CD1c-positive myeloid dendritic cell (primary cell): ENCODE measurements around the gene KANK4.
A peak's percentile ranks its signal among the peaks of the same experiment; 100 is the strongest.

Source experiments
- DNase-seq: peaks from one replicate; pipeline ENCODE4 v3.0.0-alpha.2; 2016; ENCODE audit errors: extremely low spot score

Gene KANK4

DNA sequence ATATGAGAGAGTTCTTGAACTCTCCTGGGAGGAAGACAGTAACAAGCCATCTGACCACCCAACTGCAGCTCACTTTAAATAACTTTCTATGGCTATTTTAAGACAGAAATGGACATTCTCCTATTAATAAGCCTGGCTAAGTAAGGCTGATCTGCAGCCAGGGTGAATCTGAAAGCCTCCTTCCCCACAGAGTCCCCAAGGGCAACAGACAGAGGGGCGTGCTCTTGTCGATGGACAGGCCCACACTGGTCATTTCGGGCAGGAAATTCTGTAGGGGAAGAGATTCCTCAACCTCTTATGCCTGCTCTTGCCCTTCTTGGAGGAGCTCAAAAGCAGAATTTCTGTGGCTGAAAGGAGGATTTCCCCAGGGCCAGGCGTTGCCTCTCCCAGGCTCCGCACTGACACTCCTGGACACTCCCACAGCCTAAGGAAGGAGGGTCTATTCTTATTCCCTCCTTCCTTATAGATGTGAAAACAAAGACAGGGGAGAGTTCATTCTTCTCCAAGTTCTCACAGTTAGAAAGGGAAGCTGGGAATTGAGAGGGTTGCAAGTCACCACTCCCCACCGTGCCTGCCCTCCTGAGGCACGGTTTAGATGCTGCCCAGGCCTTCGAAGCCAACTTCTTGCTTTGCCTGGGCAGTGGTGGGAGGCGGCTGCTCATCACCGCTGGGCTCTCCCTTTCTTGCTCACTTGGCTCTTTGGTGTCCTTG is 17.9 kb upstream of the KANK4 start:
- DNase-seq: no peak

DNA sequence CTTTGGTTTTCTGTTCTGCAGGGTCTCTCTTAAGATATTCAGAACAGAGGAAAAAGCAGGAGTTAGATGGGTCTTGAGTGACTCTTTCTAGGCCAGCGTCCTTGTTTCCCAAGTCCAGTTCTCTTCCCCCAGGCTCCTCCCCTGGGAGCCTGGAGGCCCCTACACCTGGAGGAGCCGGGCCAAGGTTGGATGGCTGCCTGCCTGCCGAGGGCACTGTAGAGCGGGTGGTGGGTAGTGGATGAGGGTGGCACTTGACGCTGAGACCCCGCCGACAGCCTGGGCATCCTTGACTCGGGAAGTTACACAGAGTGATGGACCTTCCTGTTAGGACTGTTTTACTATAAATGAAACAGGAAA is 17.4 kb upstream of the KANK4 start:
- DNase-seq: no peak

- DNase-seq: peak; percentile 23
Observed at GRCh38 chr1:62335656-62336055, 16.4 kb upstream of the KANK4 start.

- no peak for DNase-seq
Observed at GRCh38 chr1:62334434-62334985, 15.3 kb upstream of the KANK4 start.

GRCh38 chr1:62333441-62333840 is 14.2 kb upstream of the KANK4 start:
- DNase-seq: no peak

DNA sequence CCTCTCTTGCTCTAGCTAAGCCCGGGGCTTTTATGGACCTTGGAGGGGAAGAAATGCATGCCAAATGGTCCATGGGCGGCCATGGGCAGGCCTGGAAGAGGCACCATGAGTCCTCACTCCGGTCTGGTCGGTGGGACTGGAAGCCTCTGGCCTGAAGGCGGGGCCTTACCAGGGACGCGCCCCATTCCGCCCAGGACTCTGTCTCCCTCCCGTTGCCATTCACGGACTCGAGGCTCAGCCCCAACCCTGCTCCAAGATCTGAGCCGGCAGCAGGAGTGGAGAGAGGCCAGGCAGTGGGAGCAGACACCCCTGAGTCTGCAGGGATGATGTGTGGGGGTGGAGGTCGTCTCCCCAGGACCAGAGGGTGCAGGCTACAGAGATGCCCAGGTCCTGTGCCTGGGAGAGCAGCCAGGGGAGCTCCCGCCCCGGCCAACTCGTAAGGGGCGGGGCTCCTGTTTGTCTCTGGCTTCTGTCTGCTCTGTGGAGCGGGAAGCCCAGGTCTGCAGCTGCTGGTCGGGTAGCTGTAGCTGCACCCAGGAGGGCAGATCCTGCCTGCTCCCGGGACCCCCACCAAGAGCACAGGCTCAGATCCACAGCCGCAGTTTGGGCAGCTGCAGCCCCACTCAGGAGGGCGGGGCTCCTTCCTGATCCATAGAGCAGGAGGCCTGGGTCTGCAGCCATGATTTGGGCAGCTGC is 8.3 kb upstream of the KANK4 start:
- no peak for DNase-seq

GRCh38 chr1:62325681-62326080 is 6.4 kb upstream of the KANK4 start:
- DNase-seq: no peak

GRCh38 chr1:62325081-62325480 is 5.8 kb upstream of the KANK4 start:
- DNase-seq: no peak

DNA sequence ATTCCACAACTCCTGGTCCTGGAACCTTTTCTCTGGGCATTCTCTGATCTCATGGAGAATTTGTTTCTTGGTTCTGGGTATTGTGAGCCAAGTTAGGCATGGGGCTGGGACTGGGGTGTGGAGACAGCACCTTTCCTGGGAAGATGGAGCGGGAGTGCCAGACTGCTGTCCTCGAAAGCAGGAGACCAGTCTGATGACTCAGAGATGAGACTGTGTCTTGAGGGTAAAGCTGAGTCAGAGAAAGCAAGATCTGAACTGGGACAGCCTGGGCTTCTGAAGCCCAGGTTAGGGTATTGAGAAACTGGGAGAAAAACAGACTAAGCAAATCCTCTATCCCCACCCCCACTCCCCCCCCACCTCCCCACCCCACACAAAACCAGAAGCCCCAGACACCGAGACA is 2.2 kb upstream of the KANK4 start:
- no peak for DNase-seq

DNA sequence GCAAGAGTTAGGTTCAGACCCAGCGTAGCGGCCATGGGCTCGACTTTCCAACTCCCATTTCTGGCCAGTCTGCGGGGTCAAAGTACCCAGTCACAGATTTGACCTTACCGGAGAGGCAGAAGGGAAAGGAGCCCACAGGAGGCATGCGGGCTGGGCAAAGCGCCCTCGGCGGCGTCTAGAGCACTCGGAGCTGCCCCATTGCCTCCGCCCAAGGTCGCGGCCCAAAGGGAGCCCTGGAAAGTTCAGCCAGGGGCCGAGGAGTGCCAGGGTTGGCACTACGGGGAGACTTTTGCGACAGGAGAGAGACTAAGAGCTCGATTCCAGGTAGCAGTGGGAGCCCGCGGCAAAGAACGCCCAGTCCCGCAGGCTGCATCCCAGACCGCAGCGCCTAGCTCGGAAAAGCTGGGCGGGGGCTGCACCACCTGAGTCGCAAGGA is 896 bp downstream of the KANK4 start:
- DNase-seq: no peak

- DNase-seq: no peak
Observed at GRCh38 chr1:62317021-62317768, 2.0 kb downstream of the KANK4 start.

DNA sequence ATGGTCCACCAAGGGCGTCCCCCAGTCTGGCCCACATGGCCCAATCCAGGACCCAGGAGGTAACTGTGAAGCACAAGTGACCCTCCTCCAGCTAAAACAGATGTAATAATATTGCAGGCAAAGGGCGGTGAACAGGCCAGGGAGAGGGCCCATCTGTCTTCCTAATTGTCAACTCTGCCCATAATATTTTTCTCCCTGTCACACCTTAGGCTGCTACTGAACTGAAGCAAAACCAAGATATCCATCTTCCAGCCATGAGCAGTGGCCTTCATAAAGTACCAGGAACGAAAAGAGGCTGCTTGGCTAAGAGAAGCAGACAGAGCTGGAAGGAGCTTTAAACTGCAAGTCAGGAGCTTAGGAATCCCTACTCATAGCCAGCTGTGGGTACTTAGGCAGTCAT is 3.1 kb downstream of the KANK4 start:
- DNase-seq: no peak

DNA sequence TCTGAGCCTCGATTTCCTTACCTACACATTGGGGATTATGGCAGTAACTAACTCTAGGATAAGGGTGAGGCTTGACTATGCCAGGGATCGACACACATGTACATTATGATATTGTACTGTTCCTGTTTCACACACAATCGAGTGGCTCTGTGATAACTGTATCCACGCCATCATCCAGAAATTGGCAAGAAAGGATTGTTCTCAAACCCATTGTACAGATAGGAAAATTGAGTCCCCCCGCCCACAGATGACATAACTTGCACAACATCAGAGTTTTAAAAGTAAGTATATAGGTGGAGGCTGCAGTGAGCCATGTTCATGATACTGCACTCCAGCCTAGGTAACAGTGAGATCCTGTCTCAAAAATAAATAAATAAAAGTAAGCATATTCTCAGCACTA is 3.8 kb downstream of the KANK4 start:
- no peak for DNase-seq

DNA sequence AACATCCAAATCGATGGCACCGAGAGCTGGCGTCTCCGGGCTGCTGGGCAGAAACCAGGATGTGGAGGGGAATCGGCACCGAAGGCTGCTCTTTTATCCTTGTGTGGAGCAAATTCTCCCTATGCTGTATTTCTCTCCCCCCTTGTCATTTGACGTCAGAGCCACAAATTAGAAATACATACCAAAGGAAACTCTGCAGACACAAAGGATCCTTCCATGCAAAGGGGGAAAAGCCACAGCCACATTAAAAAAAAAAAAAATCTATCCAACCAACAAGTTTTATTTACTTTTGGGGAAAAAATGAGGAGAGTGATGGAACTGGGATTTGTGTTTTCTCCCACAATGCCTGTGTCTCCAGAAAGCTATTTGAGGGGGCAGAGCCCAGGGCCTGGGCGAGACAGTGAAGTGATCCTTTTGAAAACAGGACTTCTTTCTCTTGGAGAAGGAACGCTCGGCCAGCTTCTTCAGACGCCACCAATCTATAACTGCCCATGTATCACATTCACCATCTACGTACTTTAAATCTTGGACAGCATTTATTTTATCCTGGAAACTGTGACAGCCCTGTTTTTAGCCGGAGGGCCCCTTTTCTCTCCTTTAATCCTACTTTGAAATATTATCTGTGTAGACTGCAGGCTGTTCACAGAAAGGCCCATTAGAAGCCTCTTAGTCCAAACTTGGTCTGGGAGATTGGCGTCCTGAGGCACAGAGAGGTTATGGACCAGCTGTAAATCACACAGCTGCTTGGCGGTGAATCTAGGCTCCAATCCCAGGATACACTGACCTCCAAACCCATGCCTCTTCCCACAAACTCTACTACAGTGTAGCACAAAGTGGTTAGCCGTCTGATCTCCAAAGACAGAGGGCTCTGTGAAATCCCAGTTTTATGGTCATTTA is 4.5 kb downstream of the KANK4 start:
- no peak for DNase-seq

DNA sequence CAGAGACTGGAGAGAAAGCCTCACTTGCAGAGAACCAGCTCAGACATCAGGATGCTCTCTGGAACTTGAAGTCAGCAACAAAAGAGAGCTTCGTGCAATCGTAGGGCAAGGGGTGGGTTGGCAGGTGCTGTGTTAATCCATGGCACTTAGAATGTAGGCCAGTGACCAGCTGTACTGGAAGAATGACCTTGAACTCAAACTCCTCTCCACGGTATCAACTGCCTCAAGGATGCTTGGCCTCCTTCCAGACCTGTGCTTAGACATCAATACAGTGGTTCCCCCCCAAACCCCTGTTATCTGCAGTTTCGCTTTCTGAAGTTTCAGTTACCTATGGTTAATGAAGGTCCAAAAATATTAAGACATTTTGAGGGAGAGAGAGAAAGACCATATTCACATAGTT is 6.5 kb downstream of the KANK4 start:
- DNase-seq: no peak

DNA sequence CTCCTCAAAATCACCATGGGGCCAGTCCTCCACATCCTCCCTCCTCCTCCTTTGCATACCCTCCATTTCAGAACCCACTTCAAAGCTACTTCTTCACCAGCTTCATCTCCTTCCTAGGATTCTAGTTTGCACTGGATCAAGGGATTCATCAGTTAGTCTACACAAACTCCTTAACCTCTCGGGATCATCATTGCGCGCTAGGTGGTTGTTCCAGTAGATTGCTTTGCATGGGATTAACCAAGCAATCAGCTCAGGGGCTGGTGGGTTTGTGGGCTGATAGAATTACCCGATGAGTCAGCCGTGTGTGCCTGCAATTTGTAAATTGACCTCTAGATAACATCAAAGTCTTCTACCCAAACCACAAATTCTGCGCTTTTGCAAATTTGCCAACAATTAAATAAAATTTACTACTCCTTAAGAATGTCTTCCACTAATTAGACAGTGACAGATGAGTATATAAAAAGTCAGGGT is 7.7 kb downstream of the KANK4 start:
- DNase-seq: no peak

DNA sequence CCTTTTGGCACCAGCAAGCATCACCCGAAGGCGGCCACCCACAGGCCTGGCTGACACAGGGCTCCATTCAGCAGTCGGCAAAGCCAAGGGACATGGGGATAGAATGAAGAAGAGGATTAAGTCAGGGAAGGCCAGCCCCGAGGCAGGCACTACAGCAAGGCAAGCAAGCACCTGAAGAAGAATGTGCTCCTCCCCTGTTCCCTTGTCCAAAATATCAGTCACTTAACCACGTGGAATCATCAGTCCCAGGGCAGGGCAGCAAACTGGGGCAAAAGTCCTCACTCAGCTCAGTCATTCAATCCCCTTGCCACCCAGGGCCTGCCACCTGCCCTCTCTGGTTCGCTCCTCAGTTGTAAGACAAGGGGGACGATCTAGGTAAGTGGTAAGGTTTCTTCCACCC is 9.3 kb downstream of the KANK4 start:
- no peak for DNase-seq

- no peak for DNase-seq
Observed at GRCh38 chr1:62308606-62309005, 10.6 kb downstream of the KANK4 start.

GRCh38 chr1:62307895-62308492 is 11.2 kb downstream of the KANK4 start:
- DNase-seq: no peak

DNA sequence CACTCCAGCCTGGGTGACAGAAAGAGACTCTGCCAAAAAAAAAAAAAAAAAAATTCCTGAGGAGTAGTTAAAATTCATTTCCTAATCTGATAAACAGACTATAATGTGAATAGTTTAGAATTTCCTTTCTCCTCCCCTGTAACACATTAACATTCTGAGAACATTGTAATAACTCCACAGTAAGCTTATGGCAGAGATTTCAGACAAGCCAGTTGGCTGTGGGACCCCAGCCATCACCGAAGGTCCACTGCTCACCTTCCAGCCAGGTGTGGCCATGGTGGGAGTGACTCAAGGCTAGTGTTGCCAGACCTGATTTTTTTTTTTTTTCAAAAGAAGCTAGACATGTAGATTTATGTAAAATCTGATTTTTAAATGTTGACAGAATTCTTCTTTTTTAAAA is 11.8 kb downstream of the KANK4 start:
- DNase-seq: no peak

- no peak for DNase-seq
Observed at GRCh38 chr1:62306065-62306464, 13.2 kb downstream of the KANK4 start.
